ENCODE data around the gene WIPF3.

WIPF3 gene

GRCh38 chr7:29926741-29927140 is 120.4 kb downstream of the WIPF3 start:
- TF ChIP-seq, protein P1, sequence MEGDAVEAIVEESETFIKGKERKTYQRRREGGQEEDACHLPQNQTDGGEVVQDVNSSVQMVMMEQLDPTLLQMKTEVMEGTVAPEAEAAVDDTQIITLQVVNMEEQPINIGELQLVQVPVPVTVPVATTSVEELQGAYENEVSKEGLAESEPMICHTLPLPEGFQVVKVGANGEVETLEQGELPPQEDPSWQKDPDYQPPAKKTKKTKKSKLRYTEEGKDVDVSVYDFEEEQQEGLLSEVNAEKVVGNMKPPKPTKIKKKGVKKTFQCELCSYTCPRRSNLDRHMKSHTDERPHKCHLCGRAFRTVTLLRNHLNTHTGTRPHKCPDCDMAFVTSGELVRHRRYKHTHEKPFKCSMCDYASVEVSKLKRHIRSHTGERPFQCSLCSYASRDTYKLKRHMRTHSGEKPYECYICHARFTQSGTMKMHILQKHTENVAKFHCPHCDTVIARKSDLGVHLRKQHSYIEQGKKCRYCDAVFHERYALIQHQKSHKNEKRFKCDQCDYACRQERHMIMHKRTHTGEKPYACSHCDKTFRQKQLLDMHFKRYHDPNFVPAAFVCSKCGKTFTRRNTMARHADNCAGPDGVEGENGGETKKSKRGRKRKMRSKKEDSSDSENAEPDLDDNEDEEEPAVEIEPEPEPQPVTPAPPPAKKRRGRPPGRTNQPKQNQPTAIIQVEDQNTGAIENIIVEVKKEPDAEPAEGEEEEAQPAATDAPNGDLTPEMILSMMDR (IDR thresholded peaks at IDR 0.05; ENCODE audit: insufficient read depth, low read length): no peak
- no peak for TF ChIP-seq GABPA (IDR thresholded peaks at IDR 0.05; ENCODE audit: low read depth)
- no peak for TF ChIP-seq SPI1 (IDR thresholded peaks at IDR 0.05; ENCODE audit: borderline replicate concordance, low read depth)
- no peak for TF ChIP-seq POLR2AphosphoS5 (IDR thresholded peaks at IDR 0.05; ENCODE audit: low read depth)
- TF ChIP-seq, protein P2, sequence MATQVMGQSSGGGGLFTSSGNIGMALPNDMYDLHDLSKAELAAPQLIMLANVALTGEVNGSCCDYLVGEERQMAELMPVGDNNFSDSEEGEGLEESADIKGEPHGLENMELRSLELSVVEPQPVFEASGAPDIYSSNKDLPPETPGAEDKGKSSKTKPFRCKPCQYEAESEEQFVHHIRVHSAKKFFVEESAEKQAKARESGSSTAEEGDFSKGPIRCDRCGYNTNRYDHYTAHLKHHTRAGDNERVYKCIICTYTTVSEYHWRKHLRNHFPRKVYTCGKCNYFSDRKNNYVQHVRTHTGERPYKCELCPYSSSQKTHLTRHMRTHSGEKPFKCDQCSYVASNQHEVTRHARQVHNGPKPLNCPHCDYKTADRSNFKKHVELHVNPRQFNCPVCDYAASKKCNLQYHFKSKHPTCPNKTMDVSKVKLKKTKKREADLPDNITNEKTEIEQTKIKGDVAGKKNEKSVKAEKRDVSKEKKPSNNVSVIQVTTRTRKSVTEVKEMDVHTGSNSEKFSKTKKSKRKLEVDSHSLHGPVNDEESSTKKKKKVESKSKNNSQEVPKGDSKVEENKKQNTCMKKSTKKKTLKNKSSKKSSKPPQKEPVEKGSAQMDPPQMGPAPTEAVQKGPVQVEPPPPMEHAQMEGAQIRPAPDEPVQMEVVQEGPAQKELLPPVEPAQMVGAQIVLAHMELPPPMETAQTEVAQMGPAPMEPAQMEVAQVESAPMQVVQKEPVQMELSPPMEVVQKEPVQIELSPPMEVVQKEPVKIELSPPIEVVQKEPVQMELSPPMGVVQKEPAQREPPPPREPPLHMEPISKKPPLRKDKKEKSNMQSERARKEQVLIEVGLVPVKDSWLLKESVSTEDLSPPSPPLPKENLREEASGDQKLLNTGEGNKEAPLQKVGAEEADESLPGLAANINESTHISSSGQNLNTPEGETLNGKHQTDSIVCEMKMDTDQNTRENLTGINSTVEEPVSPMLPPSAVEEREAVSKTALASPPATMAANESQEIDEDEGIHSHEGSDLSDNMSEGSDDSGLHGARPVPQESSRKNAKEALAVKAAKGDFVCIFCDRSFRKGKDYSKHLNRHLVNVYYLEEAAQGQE (IDR thresholded peaks at IDR 0.05; ENCODE audit: insufficient replicate concordance, low read depth): no peak
- H3K27me3 ChIP-seq (ENCODE audit: insufficient read depth, poor library complexity, severe bottlenecking): no peaks in the 10 kb centered on the region
- DNase-seq (ENCODE audit: low read depth in 1 of 2, low spot score in 1 of 2): no peak
- H3K4me3 ChIP-seq (replicated peaks; ENCODE audit: insufficient read depth, low read length): no peak overlapping the region
- H3K27ac ChIP-seq (replicated peaks): no peak overlapping the region

DNA sequence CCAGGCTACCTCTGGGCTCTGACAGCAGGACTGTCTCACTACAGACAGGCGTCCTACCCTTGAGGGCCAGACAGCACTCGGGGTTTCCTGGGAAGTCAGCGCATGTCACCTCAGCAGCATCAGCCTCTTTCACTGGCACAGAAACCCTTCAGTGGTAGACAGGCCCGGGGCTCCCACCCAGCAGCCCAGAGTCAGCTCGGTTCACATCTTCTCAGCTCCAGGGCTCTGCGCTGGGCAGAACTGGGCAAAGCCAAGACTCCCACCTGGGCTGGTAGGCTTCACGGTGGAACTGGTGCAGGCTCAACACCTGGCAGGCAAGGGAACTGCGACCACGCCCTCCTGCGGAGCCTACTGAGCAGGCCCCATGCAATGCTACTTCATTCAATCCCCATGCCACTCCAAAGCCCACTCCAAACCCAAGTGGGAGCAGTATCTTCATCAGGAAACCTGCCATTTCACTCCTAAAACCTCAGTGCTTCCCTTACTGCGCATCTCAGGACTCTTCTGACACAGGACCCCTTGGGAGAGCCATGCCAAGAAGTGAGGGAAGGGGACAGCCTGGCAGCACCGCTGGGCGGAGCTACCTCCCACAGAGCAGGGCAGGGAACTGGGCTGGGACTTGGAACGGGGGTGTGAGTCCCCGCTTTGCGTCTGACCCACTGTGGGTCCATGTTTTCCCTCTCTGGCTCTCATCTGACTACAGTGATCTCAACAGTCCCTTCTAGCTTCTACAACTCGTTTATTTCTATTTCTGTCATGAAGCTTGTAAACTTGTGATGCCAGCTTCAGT is 122.9 kb downstream of the WIPF3 start:
- no peak for TF ChIP-seq GABPA (IDR thresholded peaks at IDR 0.05; ENCODE audit: low read depth)
- TF ChIP-seq, protein P2 (IDR thresholded peaks at IDR 0.05; ENCODE audit: insufficient replicate concordance, low read depth): no peak
- H3K4me3 ChIP-seq (replicated peaks; ENCODE audit: insufficient read depth, low read length): no peak overlapping the region
- H3K27me3 ChIP-seq (ENCODE audit: insufficient read depth, poor library complexity, severe bottlenecking): no peaks in the 10 kb centered on the region
- no peak overlapping the region for H3K27ac ChIP-seq (replicated peaks)
- no peak for DNase-seq (ENCODE audit: low read depth in 1 of 2, low spot score in 1 of 2)

- DNase-seq (ENCODE audit: low read depth in 1 of 2, low spot score in 1 of 2): no peak
- Histone ChIP-seq H3K27ac (replicated peaks) (no peak overlapping the region), H3K4me3 (replicated peaks; ENCODE audit: insufficient read depth, low read length) (no peak overlapping the region), H3K27me3 (ENCODE audit: insufficient read depth, poor library complexity, severe bottlenecking) (no peaks in the 10 kb centered on the region)
- TF ChIP-seq POLR2AphosphoS5 (IDR thresholded peaks at IDR 0.05; ENCODE audit: low read depth) (no peak), SPI1 (IDR thresholded peaks at IDR 0.05; ENCODE audit: borderline replicate concordance, low read depth) (no peak), GABPA (IDR thresholded peaks at IDR 0.05; ENCODE audit: low read depth) (no peak)
- TF ChIP-seq, protein P2 (IDR thresholded peaks at IDR 0.05; ENCODE audit: insufficient replicate concordance, low read depth): no peak
- TF ChIP-seq, protein P1 (IDR thresholded peaks at IDR 0.05; ENCODE audit: insufficient read depth, low read length): no peak
Measured at GRCh38 chr7:29935111-29935510, 128.8 kb downstream of the WIPF3 start.

Measured in HL-60 (cell line).